HEK293 (cell line): ENCODE data around the gene C2.
A peak's percentile ranks its signal among the peaks of the same experiment; 100 is the strongest.

Source experiments
- CTCF ChIA-PET: fragments of 350-600 bp; formaldehyde crosslinking; extraction: SDS; loops from one replicate; lab custom pipeline; 2021; ENCODE audit warnings: antibody characterized with exemption; lab: Yijun Ruan, JAX
- POLR2A ChIA-PET: fragments of 300-600 bp; formaldehyde crosslinking; extraction: SDS; loops from one replicate; lab custom pipeline; 2020; ENCODE audit warnings: antibody characterized with exemption, inconsistent platforms; lab: Yijun Ruan, JAX
- H3K27ac ChIP-seq: fragments of 200-500 bp; sonication (Bioruptor generic); 2 replicates; pipeline ENCODE4 v1.5.1; 2014; ENCODE audit warnings: low read depth, low read length, control low read depth, inconsistent platforms; ENCODE audit errors: extremely low read depth
- H3K36me3 ChIP-seq, 2 experiments: fragments of 200-500 bp in 1 of 2; sonication (Bioruptor generic) in 1 of 2; 1 replicate in 1 of 2; 2 replicates in 1 of 2; pipeline ENCODE4 v1.5.1; 2014 to 2017; ENCODE audit warnings: inconsistent platforms in 2 of 2, low read length in 2 of 2; ENCODE audit not compliant: control insufficient read depth in 2 of 2, insufficient read depth in 1 of 2
- H3K4me1 ChIP-seq: fragments of 200-500 bp; sonication (Bioruptor generic); 2 replicates; pipeline ENCODE4 v1.5.1; 2014; ENCODE audit warnings: mild to moderate bottlenecking, low read length, inconsistent platforms; ENCODE audit not compliant: control insufficient read depth, insufficient read depth
- H3K4me3 ChIP-seq: 2 replicates; pipeline ENCODE4 v1.5.1; 2011; ENCODE audit warnings: low read depth, mild to moderate bottlenecking, control low read depth, low read length, moderate library complexity
- H3K9me3 ChIP-seq: fragments of 200-500 bp; sonication (Bioruptor generic); 2 replicates; pipeline ENCODE4 v1.5.1; 2014; ENCODE audit warnings: low read depth, low read length, inconsistent platforms; ENCODE audit not compliant: control insufficient read depth, insufficient read depth
- BCL6B ChIP-seq: fragments of 450-650 bp; formaldehyde crosslinking; IDR thresholded peaks from 2 replicates; pipeline ENCODE4 v1.5.1; 2017; ENCODE audit warnings: missing biosample characterization, missing genetic modification characterization
- FEZF1 ChIP-seq: fragments of 450-650 bp; formaldehyde crosslinking; IDR thresholded peaks from 2 replicates; pipeline ENCODE4 v1.5.1; 2016; ENCODE audit warnings: missing biosample characterization, missing genetic modification characterization
- GLIS2 ChIP-seq: fragments of 450-650 bp; formaldehyde crosslinking; IDR thresholded peaks from 2 replicates; pipeline ENCODE4 v1.5.1; 2016; ENCODE audit warnings: missing biosample characterization, missing genetic modification characterization
- KLF1 ChIP-seq: fragments of 450-650 bp; formaldehyde crosslinking; IDR thresholded peaks from 2 replicates; pipeline ENCODE4 v1.5.1; 2016; ENCODE audit warnings: missing biosample characterization, missing genetic modification characterization
- KLF10 ChIP-seq: fragments of 450-650 bp; IDR thresholded peaks from 2 replicates; pipeline ENCODE4 v1.5.1; 2018; ENCODE audit warnings: missing biosample characterization, mild to moderate bottlenecking, missing genetic modification characterization
- KLF16 ChIP-seq: fragments of 450-650 bp; formaldehyde crosslinking; IDR thresholded peaks from 2 replicates; pipeline ENCODE4 v1.5.1; 2017; ENCODE audit warnings: missing biosample characterization, missing genetic modification characterization
- KLF8 ChIP-seq: fragments of 450-650 bp; formaldehyde crosslinking; IDR thresholded peaks from 2 replicates; pipeline ENCODE4 v1.5.1; 2016; ENCODE audit warnings: missing biosample characterization, missing genetic modification characterization
- KLF9 ChIP-seq: fragments of 450-650 bp; formaldehyde crosslinking; IDR thresholded peaks from 2 replicates; pipeline ENCODE4 v1.5.1; 2016; ENCODE audit warnings: missing biosample characterization, missing genetic modification characterization, low read depth
- PRDM1 ChIP-seq: fragments of 450-650 bp; formaldehyde crosslinking; IDR thresholded peaks from 2 replicates; pipeline ENCODE4; 2016; ENCODE audit warnings: missing biosample characterization, missing genetic modification characterization
- SP2 ChIP-seq: fragments of 450-650 bp; formaldehyde crosslinking; IDR thresholded peaks from 2 replicates; pipeline ENCODE4 v1.5.1; 2016; ENCODE audit warnings: missing biosample characterization, missing genetic modification characterization
- SP3 ChIP-seq: fragments of 450-650 bp; formaldehyde crosslinking; IDR thresholded peaks from 2 replicates; pipeline ENCODE4 v1.5.1; 2016; ENCODE audit warnings: missing biosample characterization, missing genetic modification characterization
- ZFP3 ChIP-seq: fragments of 450-650 bp; formaldehyde crosslinking; IDR thresholded peaks from 2 replicates; pipeline ENCODE4 v1.5.1; 2016; ENCODE audit warnings: low read depth, missing biosample characterization, missing genetic modification characterization
- ZNF2 ChIP-seq: fragments of 450-650 bp; formaldehyde crosslinking; IDR thresholded peaks from 2 replicates; pipeline ENCODE4 v1.5.1; 2016; ENCODE audit warnings: missing biosample characterization, missing genetic modification characterization
- ZNF223 ChIP-seq: fragments of 450-650 bp; formaldehyde crosslinking; IDR thresholded peaks from 2 replicates; pipeline ENCODE4 v1.5.1; 2016; ENCODE audit warnings: missing biosample characterization, missing genetic modification characterization
- ZNF292 ChIP-seq: fragments of 450-650 bp; formaldehyde crosslinking; IDR thresholded peaks from 2 replicates; pipeline ENCODE4 v1.5.1; 2016; ENCODE audit warnings: low read depth, missing biosample characterization, missing genetic modification characterization, borderline replicate concordance
- ZNF302 ChIP-seq: fragments of 450-650 bp; formaldehyde crosslinking; IDR thresholded peaks from 2 replicates; pipeline ENCODE4 v1.5.1; 2016; ENCODE audit warnings: missing biosample characterization, missing genetic modification characterization, low read depth
- ZNF341 ChIP-seq: fragments of 450-650 bp; formaldehyde crosslinking; IDR thresholded peaks from 2 replicates; pipeline ENCODE4; 2016; ENCODE audit warnings: low read depth, missing biosample characterization, missing genetic modification characterization
- ZNF398 ChIP-seq: fragments of 450-650 bp; formaldehyde crosslinking; IDR thresholded peaks from 2 replicates; pipeline ENCODE4 v1.5.1; 2017; ENCODE audit warnings: missing biosample characterization, missing genetic modification characterization
- ZNF501 ChIP-seq: fragments of 450-650 bp; formaldehyde crosslinking; IDR thresholded peaks from 2 replicates; pipeline ENCODE4 v1.5.1; 2016; ENCODE audit warnings: missing biosample characterization, missing genetic modification characterization
- ZNF624 ChIP-seq: fragments of 450-650 bp; formaldehyde crosslinking; IDR thresholded peaks from 2 replicates; pipeline ENCODE4 v1.5.1; 2017; ENCODE audit warnings: missing biosample characterization, missing genetic modification characterization
- ZNF670 ChIP-seq: fragments of 450-650 bp; formaldehyde crosslinking; IDR thresholded peaks from 2 replicates; pipeline ENCODE4 v1.5.1; 2016; ENCODE audit warnings: missing biosample characterization, missing genetic modification characterization, low read depth
- ZNF692 ChIP-seq: fragments of 450-650 bp; formaldehyde crosslinking; IDR thresholded peaks from 2 replicates; pipeline ENCODE4 v1.5.1; 2016; ENCODE audit warnings: missing biosample characterization, missing genetic modification characterization
- TF ChIP-seq, protein P1 (sequence below): fragments of 450-650 bp; formaldehyde crosslinking; IDR thresholded peaks from 2 replicates; pipeline ENCODE4 v1.5.1; 2016; ENCODE audit warnings: missing biosample characterization, missing genetic modification characterization
- TF ChIP-seq, protein P2 (sequence below): fragments of 450-650 bp; formaldehyde crosslinking; optimal IDR thresholded peaks from 2 replicates; pipeline ENCODE3; 2016; ENCODE audit warnings: missing biosample characterization, mild to moderate bottlenecking, missing genetic modification characterization

The C2 gene

DNA sequence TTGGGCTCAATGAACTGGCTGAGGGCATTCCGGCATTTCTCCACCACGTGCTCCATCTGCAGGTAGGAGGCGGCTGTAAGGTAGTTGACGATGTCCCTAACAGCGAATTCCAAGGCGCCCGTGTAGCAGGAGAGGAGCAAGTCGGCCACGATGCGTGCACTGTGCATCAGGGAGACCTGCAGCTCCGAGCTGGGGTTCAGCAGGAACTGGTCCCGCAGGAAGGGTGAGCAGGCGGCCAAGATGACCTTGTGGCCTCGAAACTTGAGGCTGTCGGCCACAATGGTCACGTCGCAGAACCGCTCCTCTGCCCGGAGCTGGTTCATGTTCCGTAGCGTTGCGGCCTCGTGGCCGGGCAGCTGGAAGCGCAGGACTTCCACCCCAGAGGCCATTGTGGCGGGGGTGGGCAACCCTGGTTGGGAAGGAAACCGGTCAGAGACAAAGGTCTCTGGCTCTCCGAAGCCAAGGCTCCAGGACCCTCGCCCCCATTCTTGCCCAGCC is 26.6 kb upstream of the C2 start (continued):
- no peak for TF ChIP-seq ZNF692 (tag by site-specific recombination)
- TF ChIP-seq, all 188 proteins: peak for 2

GRCh38 chr6:31901415-31901952 is 26.0 kb upstream of the C2 start:
- no peaks in the 10 kb centered on the region for H3K9me3 ChIP-seq
- ChIA-PET POLR2A (interaction anchor here (0.6 to 2.4 kb wide), 7 partner anchors 11 to 74 kb away, joined by 3 to 12 read pairs (median 6); partner anchors contain the start of genes DXO, HSPA1B and NEU1), CTCF (interaction anchor here (1.2 kb wide), 1 partner anchor 14 kb away, joined by 4 read pairs; no protein-coding TSS in a partner anchor)
- peaks cover 0 to 4% of the 10 kb centered on the region in 2 experiments; a peak in 1 of 3 replicates for H3K36me3 ChIP-seq
- TF ChIP-seq ZNF341 (tag by site-specific recombination), result peak; percentile 84
- peak; percentile 26 for TF ChIP-seq SP2 (tag by site-specific recombination)
- peak; percentile 26; the same call in 1 of the 2 replicates for TF ChIP-seq KLF8
- TF ChIP-seq, protein P1, sequence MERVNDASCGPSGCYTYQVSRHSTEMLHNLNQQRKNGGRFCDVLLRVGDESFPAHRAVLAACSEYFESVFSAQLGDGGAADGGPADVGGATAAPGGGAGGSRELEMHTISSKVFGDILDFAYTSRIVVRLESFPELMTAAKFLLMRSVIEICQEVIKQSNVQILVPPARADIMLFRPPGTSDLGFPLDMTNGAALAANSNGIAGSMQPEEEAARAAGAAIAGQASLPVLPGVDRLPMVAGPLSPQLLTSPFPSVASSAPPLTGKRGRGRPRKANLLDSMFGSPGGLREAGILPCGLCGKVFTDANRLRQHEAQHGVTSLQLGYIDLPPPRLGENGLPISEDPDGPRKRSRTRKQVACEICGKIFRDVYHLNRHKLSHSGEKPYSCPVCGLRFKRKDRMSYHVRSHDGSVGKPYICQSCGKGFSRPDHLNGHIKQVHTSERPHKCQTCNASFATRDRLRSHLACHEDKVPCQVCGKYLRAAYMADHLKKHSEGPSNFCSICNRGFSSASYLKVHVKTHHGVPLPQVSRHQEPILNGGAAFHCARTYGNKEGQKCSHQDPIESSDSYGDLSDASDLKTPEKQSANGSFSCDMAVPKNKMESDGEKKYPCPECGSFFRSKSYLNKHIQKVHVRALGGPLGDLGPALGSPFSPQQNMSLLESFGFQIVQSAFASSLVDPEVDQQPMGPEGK (tag by site-specific recombination), result peak; percentile 49; the same call in 1 of the 2 replicates
- TF ChIP-seq KLF9 (tag by site-specific recombination), result peak; percentile 99
- no peak for TF ChIP-seq ZNF624 (tag by site-specific recombination)
- peak; percentile 69 for TF ChIP-seq KLF10 (tag by site-specific recombination)
- 0 out of 2 replicates have a peak, but pooled peaks have one; percentile 24 for TF ChIP-seq KLF1 (tag by site-specific recombination)
- peak; percentile 71 for TF ChIP-seq KLF16 (tag by site-specific recombination)
- TF ChIP-seq SP3, result peak; percentile 47
- no peak for TF ChIP-seq ZFP3 (tag by site-specific recombination)
- no peak for TF ChIP-seq PRDM1 (tag by site-specific recombination)
- peak; percentile 24; the same call in 1 of the 2 replicates for TF ChIP-seq GLIS2 (tag by site-specific recombination)
- TF ChIP-seq, protein P2, sequence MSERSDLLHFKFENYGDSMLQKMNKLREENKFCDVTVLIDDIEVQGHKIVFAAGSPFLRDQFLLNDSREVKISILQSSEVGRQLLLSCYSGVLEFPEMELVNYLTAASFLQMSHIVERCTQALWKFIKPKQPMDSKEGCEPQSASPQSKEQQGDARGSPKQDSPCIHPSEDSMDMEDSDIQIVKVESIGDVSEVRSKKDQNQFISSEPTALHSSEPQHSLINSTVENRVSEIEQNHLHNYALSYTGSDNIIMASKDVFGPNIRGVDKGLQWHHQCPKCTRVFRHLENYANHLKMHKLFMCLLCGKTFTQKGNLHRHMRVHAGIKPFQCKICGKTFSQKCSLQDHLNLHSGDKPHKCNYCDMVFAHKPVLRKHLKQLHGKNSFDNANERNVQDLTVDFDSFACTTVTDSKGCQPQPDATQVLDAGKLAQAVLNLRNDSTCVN (tag by site-specific recombination), result peak; percentile 3
- peaks cover 9% of the 10 kb centered on the region for H3K4me1 ChIP-seq
- peak overlapping the region; percentile 9; the same call in 1 of the 2 replicates for H3K27ac ChIP-seq
- H3K4me3 ChIP-seq, result peak overlapping the region; percentile 62

DNA sequence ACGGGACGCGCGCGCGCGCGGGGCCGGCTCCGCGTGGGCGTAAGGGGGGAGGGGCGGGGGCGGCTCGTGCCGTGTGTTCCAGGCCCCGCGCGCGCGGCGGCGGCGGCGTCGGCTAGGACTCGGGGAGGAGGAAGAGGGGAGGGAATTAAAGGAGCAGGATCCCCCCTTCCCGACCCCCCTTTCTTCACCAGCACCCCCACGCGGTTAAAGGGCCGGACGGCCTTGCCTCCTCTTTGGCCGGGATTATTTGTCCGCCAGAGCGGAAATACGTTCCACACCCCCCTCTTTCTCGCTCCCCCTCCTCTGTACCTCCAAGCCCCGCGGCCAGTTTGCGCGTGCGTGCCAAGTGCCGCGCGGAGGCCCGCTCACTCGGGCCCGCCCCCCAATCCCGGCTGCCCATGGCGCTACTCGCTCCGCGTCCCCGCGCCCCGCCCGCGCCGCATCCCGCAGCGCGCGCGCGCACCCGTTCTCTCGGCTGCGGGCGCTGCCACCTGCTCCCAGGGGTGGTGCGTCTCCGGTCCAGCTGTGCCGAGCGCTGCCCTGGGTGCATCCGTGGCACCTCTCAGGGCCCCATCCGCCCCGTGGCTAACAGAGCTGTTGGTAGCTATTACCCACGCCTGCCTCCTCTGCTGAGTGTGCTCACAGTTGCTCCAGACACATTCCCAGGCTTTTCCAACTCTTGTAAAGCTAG is 25.4 kb upstream of the C2 start, which contains the start of gene ZBTB12:
Gene ZBTB12 (minus strand): TSS at position 134 of the 691 bp plus-strand sequence. CDS start 781 bp downstream, outside the sequence.
- H3K27ac ChIP-seq, result peak within 1 kb of the TSS; percentile 9
- H3K36me3 ChIP-seq, result peaks cover 0 to 4% of the 10 kb centered on the region in 2 experiments; a peak in 1 of 3 replicates
- ChIA-PET CTCF (interaction anchor here (0.6 to 3.8 kb wide), 4 partner anchors 12 to 293 kb away, joined by 3 to 29 read pairs (median 4); no protein-coding TSS in a partner anchor), POLR2A (interaction anchor here (0.6 to 2.4 kb wide), 10 partner anchors 9 to 75 kb away, joined by 3 to 12 read pairs (median 4); partner anchors contain the start of genes DXO, HSPA1B and NEU1)
- H3K4me1 ChIP-seq, result peaks cover 9% of the 10 kb centered on the region
- H3K4me3 ChIP-seq, result peak within 1 kb of the TSS; percentile 62
- no peaks in the 10 kb centered on the region for H3K9me3 ChIP-seq
- TF ChIP-seq ZNF223 (no peak), ZNF501 (peak; percentile 62; the same call in 1 of the 2 replicates), FEZF1 (no peak), ZNF292 (tag by site-specific recombination) (no peak), ZNF302 (tag by site-specific recombination) (no peak), ZNF398 (tag by site-specific recombination) (peak; percentile 97), BCL6B (no peak), ZNF670 (no peak), ZNF2 (no peak)
